Measurements from ENCODE around the gene ITGB7. TPM values are rescaled to one million over a fixed set of nuclear protein-coding genes. Genes with fewer than 3 reads are reported as not detected.

ITGB7 gene
- polyA plus RNA-seq, 1 donor (not counting 4 experiments of a cell fraction or from before 2014, with no cell fraction given) = 0.83 TPM

GRCh38 chr12:53201639-53202038 is 5.4 kb downstream of the ITGB7 start:
- Histone ChIP-seq H4K20me1 (ENCODE audit: control insufficient read depth, extremely low read depth, insufficient read depth, low read length) (no peaks in the 10 kb centered on the region), H3K9ac (ENCODE audit: control insufficient read depth, extremely low read depth, insufficient read depth, low read length) (no peak overlapping the region), H3K36me3 (ENCODE audit: control insufficient read depth in 2 of 2, extremely low read depth in 1 of 2, insufficient read depth in 2 of 2, low read length in 2 of 2) (no peaks in the 10 kb centered on the region), H3K9me1 (ENCODE audit: control insufficient read depth, extremely low read depth, insufficient read depth, low read length) (no peaks in the 10 kb centered on the region), H3K27me3 (ENCODE audit: control insufficient read depth, extremely low read depth, insufficient read depth, low read length) (no peaks in the 10 kb centered on the region), H3K9me3 (ENCODE audit: control insufficient read depth, low read depth, low read length) (no peaks in the 10 kb centered on the region), H3K79me2 (ENCODE audit: control insufficient read depth, insufficient read depth, low read length) (no peaks in the 10 kb centered on the region), H2AFZ (ENCODE audit: control insufficient read depth, low read length) (no peak overlapping the region), H3K4me2 (ENCODE audit: control insufficient read depth, extremely low read depth, insufficient read depth, low read depth, low read length) (no peak overlapping the region), H3K4me1 (ENCODE audit: control insufficient read depth, extremely low read depth, insufficient read depth, low read length) (peaks cover 10% of the 10 kb centered on the region), H3K27ac (ENCODE audit: control insufficient read depth, insufficient read depth, low read length) (no peak overlapping the region), H3K4me3 (ENCODE audit: control insufficient read depth in 2 of 3, extremely low read depth in 1 of 3, insufficient read depth in 2 of 3, low read depth in 1 of 3, low read length in 3 of 3) (no peak overlapping the region)
- dilution Hi-C loops (cut with MboI; ENCODE audit: extremely low pct_ligation_motif_present, low sequenced_read_pairs) = no loop called here
- no peak for TF ChIP-seq CTCF (optimal IDR thresholded peaks at IDR 0.05 in 1 of 3, IDR thresholded peaks at IDR 0.05 in 1 of 3, conservative IDR thresholded peaks at IDR 0.05 in 1 of 3; ENCODE audit: extremely low read depth in 1 of 3, insufficient read depth in 2 of 3, low read length in 3 of 3)
- no peak for TF ChIP-seq EZH2 (IDR thresholded peaks at IDR 0.05; ENCODE audit: low read length)
- DNase-seq (ENCODE audit: low read depth, low spot score) (no peak), FAIRE-seq (no peak)

GRCh38 chr12:53201177-53201541 is 5.9 kb downstream of the ITGB7 start:
- H3K4me3 ChIP-seq (ENCODE audit: control insufficient read depth in 2 of 3, extremely low read depth in 1 of 3, insufficient read depth in 2 of 3, low read depth in 1 of 3, low read length in 3 of 3) = no peak overlapping the region
- no peaks in the 10 kb centered on the region for H3K27me3 ChIP-seq (ENCODE audit: control insufficient read depth, extremely low read depth, insufficient read depth, low read length)
- no peak overlapping the region for H3K9ac ChIP-seq (ENCODE audit: control insufficient read depth, extremely low read depth, insufficient read depth, low read length)
- no peaks in the 10 kb centered on the region for H3K9me1 ChIP-seq (ENCODE audit: control insufficient read depth, extremely low read depth, insufficient read depth, low read length)
- no peak overlapping the region for H3K27ac ChIP-seq (ENCODE audit: control insufficient read depth, insufficient read depth, low read length)
- H3K4me1 ChIP-seq (ENCODE audit: control insufficient read depth, extremely low read depth, insufficient read depth, low read length) = peaks cover 8% of the 10 kb centered on the region
- dilution Hi-C loops (cut with MboI; ENCODE audit: extremely low pct_ligation_motif_present, low sequenced_read_pairs) = no loop called here
- no peaks in the 10 kb centered on the region for H4K20me1 ChIP-seq (ENCODE audit: control insufficient read depth, extremely low read depth, insufficient read depth, low read length)
- H2AFZ ChIP-seq (ENCODE audit: control insufficient read depth, low read length) = no peak overlapping the region
- no peaks in the 10 kb centered on the region for H3K9me3 ChIP-seq (ENCODE audit: control insufficient read depth, low read depth, low read length)
- no peak for FAIRE-seq
- TF ChIP-seq EZH2 (IDR thresholded peaks at IDR 0.05; ENCODE audit: low read length) = no peak
- no peak for TF ChIP-seq CTCF (optimal IDR thresholded peaks at IDR 0.05 in 1 of 3, IDR thresholded peaks at IDR 0.05 in 1 of 3, conservative IDR thresholded peaks at IDR 0.05 in 1 of 3; ENCODE audit: extremely low read depth in 1 of 3, insufficient read depth in 2 of 3, low read length in 3 of 3)
- no peaks in the 10 kb centered on the region for H3K36me3 ChIP-seq (ENCODE audit: control insufficient read depth in 2 of 2, extremely low read depth in 1 of 2, insufficient read depth in 2 of 2, low read length in 2 of 2)
- H3K79me2 ChIP-seq (ENCODE audit: control insufficient read depth, insufficient read depth, low read length) = no peaks in the 10 kb centered on the region
- no peak overlapping the region for H3K4me2 ChIP-seq (ENCODE audit: control insufficient read depth, extremely low read depth, insufficient read depth, low read depth, low read length)
- DNase-seq (ENCODE audit: low read depth, low spot score) = no peak

All from keratinocyte (primary cell).